ENCODE results near the gene PLCB2.

DNA sequence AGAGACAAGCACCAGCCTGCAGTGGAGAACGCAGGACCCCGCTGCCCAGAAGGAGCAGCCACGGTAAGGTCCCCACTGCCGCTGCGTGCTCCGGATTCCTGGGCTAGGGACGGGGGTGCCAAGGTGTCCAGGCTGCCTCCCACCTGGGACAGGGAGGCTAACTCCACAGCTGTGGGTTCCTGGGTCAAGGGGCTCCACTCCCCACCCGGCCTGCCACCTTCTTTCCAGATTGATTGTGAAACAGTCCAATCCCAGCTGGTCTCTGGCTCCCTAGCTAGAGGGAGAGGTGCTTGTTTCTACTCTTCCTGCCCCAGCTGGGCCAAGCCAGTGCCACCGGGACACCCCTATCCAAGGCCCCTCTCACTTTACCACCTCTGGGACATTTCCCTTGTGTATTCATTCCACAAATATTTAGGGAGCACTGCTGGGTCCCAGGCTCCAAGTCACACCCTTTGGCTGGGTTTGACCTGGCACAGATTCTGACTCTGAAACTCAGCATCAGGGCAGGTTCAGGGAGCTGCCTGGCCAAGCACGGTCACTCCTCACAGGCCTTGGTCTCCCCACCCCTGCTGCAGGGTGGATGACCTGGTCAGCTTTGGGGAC is 67.0 kb downstream of the PLCB2 start:
- TF ChIP-seq, protein P1, sequence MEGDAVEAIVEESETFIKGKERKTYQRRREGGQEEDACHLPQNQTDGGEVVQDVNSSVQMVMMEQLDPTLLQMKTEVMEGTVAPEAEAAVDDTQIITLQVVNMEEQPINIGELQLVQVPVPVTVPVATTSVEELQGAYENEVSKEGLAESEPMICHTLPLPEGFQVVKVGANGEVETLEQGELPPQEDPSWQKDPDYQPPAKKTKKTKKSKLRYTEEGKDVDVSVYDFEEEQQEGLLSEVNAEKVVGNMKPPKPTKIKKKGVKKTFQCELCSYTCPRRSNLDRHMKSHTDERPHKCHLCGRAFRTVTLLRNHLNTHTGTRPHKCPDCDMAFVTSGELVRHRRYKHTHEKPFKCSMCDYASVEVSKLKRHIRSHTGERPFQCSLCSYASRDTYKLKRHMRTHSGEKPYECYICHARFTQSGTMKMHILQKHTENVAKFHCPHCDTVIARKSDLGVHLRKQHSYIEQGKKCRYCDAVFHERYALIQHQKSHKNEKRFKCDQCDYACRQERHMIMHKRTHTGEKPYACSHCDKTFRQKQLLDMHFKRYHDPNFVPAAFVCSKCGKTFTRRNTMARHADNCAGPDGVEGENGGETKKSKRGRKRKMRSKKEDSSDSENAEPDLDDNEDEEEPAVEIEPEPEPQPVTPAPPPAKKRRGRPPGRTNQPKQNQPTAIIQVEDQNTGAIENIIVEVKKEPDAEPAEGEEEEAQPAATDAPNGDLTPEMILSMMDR (IDR thresholded peaks at IDR 0.05), result no peak
- no peak for TF ChIP-seq POLR2A (IDR thresholded peaks at IDR 0.05)

Data from lower leg skin (tissue), 3 donors.